ENCODE measurements around the gene GALNT10.

GRCh38 chr5:154366353-154366752, 175.8 kb downstream of the GALNT10 start:
- TF ChIP-seq CTCF (IDR thresholded peaks at IDR 0.05 in 8 of 11, conservative IDR thresholded peaks at IDR 0.05 in 3 of 11) (no peak), POLR2A (IDR thresholded peaks at IDR 0.05) (no peak), POLR2AphosphoS5 (IDR thresholded peaks at IDR 0.05) (no peak)

Data from spleen (tissue), 7 donors.